Measurements from ENCODE around the gene LIN7A.

The LIN7A gene, protein sequence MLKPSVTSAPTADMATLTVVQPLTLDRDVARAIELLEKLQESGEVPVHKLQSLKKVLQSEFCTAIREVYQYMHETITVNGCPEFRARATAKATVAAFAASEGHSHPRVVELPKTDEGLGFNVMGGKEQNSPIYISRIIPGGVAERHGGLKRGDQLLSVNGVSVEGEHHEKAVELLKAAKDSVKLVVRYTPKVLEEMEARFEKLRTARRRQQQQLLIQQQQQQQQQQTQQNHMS

DNA sequence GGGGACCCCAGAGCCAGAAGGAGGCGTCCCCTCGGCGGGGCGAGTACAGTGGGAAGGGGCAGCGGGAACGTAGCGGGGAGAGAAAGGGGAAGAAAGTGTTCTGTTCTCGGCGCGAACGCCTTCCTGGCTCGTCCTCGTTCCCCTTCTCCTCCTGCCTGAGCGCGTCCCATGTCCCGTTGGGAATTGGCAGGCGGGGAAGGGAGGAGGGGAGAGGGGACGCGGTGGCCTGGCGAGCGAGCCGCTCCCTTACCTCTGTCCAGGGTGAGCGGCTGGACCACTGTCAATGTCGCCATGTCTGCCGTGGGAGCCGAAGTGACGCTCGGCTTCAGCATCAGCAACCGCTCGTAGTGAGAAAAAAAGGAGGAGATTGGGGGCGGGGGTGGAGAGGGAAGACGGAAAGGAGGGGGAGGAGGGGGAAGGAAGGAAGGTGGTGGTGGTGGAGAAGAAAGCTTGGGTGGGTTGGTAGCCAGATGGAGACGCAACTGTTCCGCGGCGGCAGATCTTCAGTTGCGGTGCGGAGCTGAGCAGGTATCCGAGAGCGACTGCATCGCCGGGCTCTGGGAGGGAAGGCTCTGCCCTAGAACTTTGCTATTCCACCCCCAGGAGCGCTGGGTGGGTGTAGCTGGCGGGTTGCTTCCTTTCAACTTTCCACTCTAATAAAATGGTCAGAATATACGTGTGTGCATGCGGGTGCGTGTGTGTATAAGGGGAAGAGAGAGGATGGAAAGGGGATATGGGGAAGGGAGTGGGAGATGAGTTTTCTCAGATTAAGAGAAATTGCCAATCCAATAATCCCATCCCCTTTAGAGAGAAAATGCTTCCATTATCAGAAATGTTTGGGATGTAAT lies at the start of gene LIN7A:
Gene LIN7A, minus strand, starts transcription at position 544 of the 848 bp plus-strand sequence. Its CDS starts 212 bp downstream, at position 332.
- Histone ChIP-seq H3K27me3 (ENCODE audit: insufficient read depth, low read length) (no peaks in the 10 kb centered on the region), H3K9me2 (ENCODE audit: low read depth, low read length) (no peaks in the 10 kb centered on the region), H3K4me3 (ENCODE audit: low read depth, low read length, poor library complexity, severe bottlenecking) (no peak within 1 kb of the TSS), H3K4me1 (ENCODE audit: insufficient read depth, low read length, severe bottlenecking) (no peaks in the 10 kb centered on the region), H2AFZ (ENCODE audit: low read length) (no peak within 1 kb of the TSS), H3K9ac (ENCODE audit: low read length) (no peak within 1 kb of the TSS), H4K20me1 (ENCODE audit: insufficient read depth, low read length) (no peaks in the 10 kb centered on the region), H3K36me3 (ENCODE audit: insufficient read depth, low read length) (no peaks in the 10 kb centered on the region), H3K79me2 (ENCODE audit: insufficient read depth, low read length) (no peaks in the 10 kb centered on the region), H3K4me2 (ENCODE audit: low read length) (no peak within 1 kb of the TSS), H3F3A (ENCODE audit: insufficient read depth, low read length) (no peaks in the 10 kb centered on the region), H3K27ac (ENCODE audit: low read depth, low read length, poor library complexity, severe bottlenecking) (no peak within 1 kb of the TSS), H3K9me3 (ENCODE audit: low read length) (no peaks in the 10 kb centered on the region)
- TF ChIP-seq, protein P1, sequence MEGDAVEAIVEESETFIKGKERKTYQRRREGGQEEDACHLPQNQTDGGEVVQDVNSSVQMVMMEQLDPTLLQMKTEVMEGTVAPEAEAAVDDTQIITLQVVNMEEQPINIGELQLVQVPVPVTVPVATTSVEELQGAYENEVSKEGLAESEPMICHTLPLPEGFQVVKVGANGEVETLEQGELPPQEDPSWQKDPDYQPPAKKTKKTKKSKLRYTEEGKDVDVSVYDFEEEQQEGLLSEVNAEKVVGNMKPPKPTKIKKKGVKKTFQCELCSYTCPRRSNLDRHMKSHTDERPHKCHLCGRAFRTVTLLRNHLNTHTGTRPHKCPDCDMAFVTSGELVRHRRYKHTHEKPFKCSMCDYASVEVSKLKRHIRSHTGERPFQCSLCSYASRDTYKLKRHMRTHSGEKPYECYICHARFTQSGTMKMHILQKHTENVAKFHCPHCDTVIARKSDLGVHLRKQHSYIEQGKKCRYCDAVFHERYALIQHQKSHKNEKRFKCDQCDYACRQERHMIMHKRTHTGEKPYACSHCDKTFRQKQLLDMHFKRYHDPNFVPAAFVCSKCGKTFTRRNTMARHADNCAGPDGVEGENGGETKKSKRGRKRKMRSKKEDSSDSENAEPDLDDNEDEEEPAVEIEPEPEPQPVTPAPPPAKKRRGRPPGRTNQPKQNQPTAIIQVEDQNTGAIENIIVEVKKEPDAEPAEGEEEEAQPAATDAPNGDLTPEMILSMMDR (IDR thresholded peaks at IDR 0.05; ENCODE audit: low read length): no peak
- TF ChIP-seq EZH2 (IDR thresholded peaks at IDR 0.05; ENCODE audit: borderline replicate concordance, low read length): no peak

DNA sequence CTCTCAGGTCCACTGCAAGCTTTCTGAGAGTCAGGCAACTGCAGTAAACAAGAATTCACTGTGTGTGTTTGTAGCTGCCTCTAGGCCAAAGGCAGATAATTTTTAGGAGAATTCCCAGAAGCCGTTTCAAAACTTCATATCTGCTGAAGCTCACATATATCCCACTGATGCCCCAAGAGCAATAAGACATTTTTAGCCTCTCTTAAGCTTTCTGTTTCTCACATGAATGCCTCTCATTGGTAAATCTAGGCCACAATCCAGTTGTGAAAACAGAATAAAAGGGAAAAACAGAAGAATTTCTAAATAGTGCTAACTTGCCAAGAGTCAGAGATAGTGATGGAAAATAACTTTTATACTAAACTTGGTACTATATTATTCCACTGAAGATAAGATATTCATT lies 48.5 kb upstream of the LIN7A start:
- Histone ChIP-seq H3K4me2 (ENCODE audit: low read length) (no peak overlapping the region), H3F3A (ENCODE audit: insufficient read depth, low read length) (no peaks in the 10 kb centered on the region), H3K9ac (ENCODE audit: low read length) (no peak overlapping the region), H4K20me1 (ENCODE audit: insufficient read depth, low read length) (no peaks in the 10 kb centered on the region), H3K9me2 (ENCODE audit: low read depth, low read length) (no peaks in the 10 kb centered on the region), H2AFZ (ENCODE audit: low read length) (no peak overlapping the region), H3K4me1 (ENCODE audit: insufficient read depth, low read length, severe bottlenecking) (peaks cover 10% of the 10 kb centered on the region), H3K27ac (ENCODE audit: low read depth, low read length, poor library complexity, severe bottlenecking) (no peak overlapping the region), H3K9me3 (ENCODE audit: low read length) (no peaks in the 10 kb centered on the region), H3K79me2 (ENCODE audit: insufficient read depth, low read length) (no peaks in the 10 kb centered on the region), H3K4me3 (ENCODE audit: low read depth, low read length, poor library complexity, severe bottlenecking) (no peak overlapping the region), H3K36me3 (ENCODE audit: insufficient read depth, low read length) (no peaks in the 10 kb centered on the region), H3K27me3 (ENCODE audit: insufficient read depth, low read length) (no peaks in the 10 kb centered on the region)
- no peak for TF ChIP-seq EZH2 (IDR thresholded peaks at IDR 0.05; ENCODE audit: borderline replicate concordance, low read length)
- TF ChIP-seq, protein P1 (IDR thresholded peaks at IDR 0.05; ENCODE audit: low read length): no peak

DNA sequence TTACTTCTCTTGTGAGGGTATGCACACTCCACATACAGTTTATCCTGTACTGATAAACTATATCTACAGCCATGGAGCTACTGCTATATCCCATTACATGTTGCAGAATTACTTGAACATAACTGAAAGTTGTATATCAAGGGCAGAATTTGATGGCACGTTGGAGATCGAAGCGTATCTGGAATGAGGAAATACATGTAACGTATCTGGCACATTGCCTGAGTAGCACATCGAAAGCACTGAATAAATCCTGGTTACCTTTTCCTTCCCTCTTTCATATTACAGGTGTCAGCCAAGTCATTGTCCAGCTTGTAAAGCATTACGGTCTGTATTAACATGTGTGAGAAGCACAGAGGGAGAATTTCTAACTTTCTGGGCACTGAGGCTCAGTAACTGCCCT lies 42.1 kb upstream of the LIN7A start:
- no peaks in the 10 kb centered on the region for H3K4me1 ChIP-seq (ENCODE audit: insufficient read depth, low read length, severe bottlenecking)
- H3K27ac ChIP-seq (ENCODE audit: low read depth, low read length, poor library complexity, severe bottlenecking): no peak overlapping the region
- TF ChIP-seq EZH2 (IDR thresholded peaks at IDR 0.05; ENCODE audit: borderline replicate concordance, low read length): no peak
- TF ChIP-seq, protein P1 (IDR thresholded peaks at IDR 0.05; ENCODE audit: low read length): no peak
- H2AFZ ChIP-seq (ENCODE audit: low read length): no peak overlapping the region
- no peaks in the 10 kb centered on the region for H4K20me1 ChIP-seq (ENCODE audit: insufficient read depth, low read length)
- no peaks in the 10 kb centered on the region for H3K36me3 ChIP-seq (ENCODE audit: insufficient read depth, low read length)
- no peaks in the 10 kb centered on the region for H3K9me2 ChIP-seq (ENCODE audit: low read depth, low read length)
- no peaks in the 10 kb centered on the region for H3K79me2 ChIP-seq (ENCODE audit: insufficient read depth, low read length)
- no peaks in the 10 kb centered on the region for H3K27me3 ChIP-seq (ENCODE audit: insufficient read depth, low read length)
- H3K4me2 ChIP-seq (ENCODE audit: low read length): no peak overlapping the region
- H3K9ac ChIP-seq (ENCODE audit: low read length): no peak overlapping the region
- no peaks in the 10 kb centered on the region for H3F3A ChIP-seq (ENCODE audit: insufficient read depth, low read length)
- no peaks in the 10 kb centered on the region for H3K9me3 ChIP-seq (ENCODE audit: low read length)
- H3K4me3 ChIP-seq (ENCODE audit: low read depth, low read length, poor library complexity, severe bottlenecking): no peak overlapping the region

Measured in OCI-LY1 (cell line).